Psoas muscle (tissue), 8 donors: ENCODE measurements around the gene RAPGEF6. TPM values are rescaled to one million over a fixed set of nuclear protein-coding genes. Genes with fewer than 3 reads are reported as not detected.

Experiments
- ATAC-seq, 4 donors: fragments of 200-7000 bp; cut with Tn5 transposase; one replicate each; pipeline ENCODE4 v1.9.1; 2020; ENCODE audit warnings: moderate library complexity in 3 of 4, mild to moderate bottlenecking in 2 of 4
- DNase-seq, 2 donors: peaks; one replicate each; pipeline ENCODE4 v3.0.0-alpha.2; 2020
- H3K27ac ChIP-seq: fragments of 200-600 bp; one replicate; pipeline ENCODE4 v1.8.0; 2022
- H3K27me3 ChIP-seq, 3 donors: fragments of 200-600 bp in 1 of 3; one replicate each; pipeline versions ENCODE4 v1.6.1 to v1.8.0; 2013 to 2022; ENCODE audit warnings: low read length in 2 of 3, mild to moderate bottlenecking in 2 of 3, moderate library complexity in 1 of 3; ENCODE audit not compliant: insufficient read depth in 3 of 3
- H3K36me3 ChIP-seq, 2 donors: fragments of 200-600 bp in 1 of 2; one replicate each; pipeline versions ENCODE4 v1.6.1 to v1.8.0; 2013 to 2022; ENCODE audit warnings: low read depth in 1 of 2, mild to moderate bottlenecking in 1 of 2, moderate library complexity in 1 of 2; ENCODE audit not compliant: insufficient read depth in 1 of 2
- H3K4me1 ChIP-seq: fragments of 200-600 bp; one replicate; pipeline ENCODE4 v1.8.0; 2022
- H3K4me3 ChIP-seq: fragments of 200-600 bp; one replicate; pipeline ENCODE4 v1.8.0; 2022; ENCODE audit warnings: mild to moderate bottlenecking
- H3K9me3 ChIP-seq: fragments of 200-600 bp; one replicate; pipeline ENCODE4 v1.8.0; 2022
- WGBS, 3 donors: extraction: QIAGEN DNeasy Blood & Tissue Kit; methylation state at CpG; one replicate each; pipeline versions ENCODE4 v1.1.6 to v1.1.7; 2013; 5-methylcytosine and 5-hydroxymethylcytosine counted together
- intact Hi-C, 2 donors: fragments of 100-400 bp; cut with DNase I; formaldehyde crosslinking; loops; one replicate each; pipeline versions ENCODE4 v1.11.0 to v1.14.2; 2022
- polyA plus RNA-seq, 3 donors: library from polyadenylated mRNA; stranded (reverse); fragments of 200-250 nt; gene quantifications; one replicate each; pipeline ENCODE4 v1.2.3, GENCODE V29; 2013
- total RNA-seq, 4 donors: library from RNA; stranded (reverse); fragmentation: NEBNext Ultra II Directional in 2 of 4; extraction: Animal tissue kit (Norgen Biotek cat#: 25700) in 2 of 4; gene quantifications; one replicate each; pipeline versions ENCODE4 v1.2.1 to v1.2.4, GENCODE V29; 2021 to 2023
- TF ChIP-seq, protein P1 (sequence below): fragments of 200-600 bp; IDR thresholded peaks from one replicate; pipeline ENCODE4 v1.8.0; 2022; ENCODE audit warnings: antibody characterized with exemption
- donor health status: healthy with polysubstance abuse.
- donor health status: DM: no; HTN: no; CAD: no; lungs with moderate emphysema.
- donor health status: Bipolar disorder and iron deficiency.
- donor health status: healthy.
- donor health status: DM: yes; HTN: yes; CAD: no.
- donor health status: DM: no; HTN: no; CAD: no.
- donor health status: DM: no; HTN: no; CAD: no.
- donor health status: DM: yes; HTN: yes; CAD: no.

The RAPGEF6 gene
- total and polyA plus RNA-seq, 7 donors: 1.7 to 14.1 (median 6.9) TPM

DNA sequence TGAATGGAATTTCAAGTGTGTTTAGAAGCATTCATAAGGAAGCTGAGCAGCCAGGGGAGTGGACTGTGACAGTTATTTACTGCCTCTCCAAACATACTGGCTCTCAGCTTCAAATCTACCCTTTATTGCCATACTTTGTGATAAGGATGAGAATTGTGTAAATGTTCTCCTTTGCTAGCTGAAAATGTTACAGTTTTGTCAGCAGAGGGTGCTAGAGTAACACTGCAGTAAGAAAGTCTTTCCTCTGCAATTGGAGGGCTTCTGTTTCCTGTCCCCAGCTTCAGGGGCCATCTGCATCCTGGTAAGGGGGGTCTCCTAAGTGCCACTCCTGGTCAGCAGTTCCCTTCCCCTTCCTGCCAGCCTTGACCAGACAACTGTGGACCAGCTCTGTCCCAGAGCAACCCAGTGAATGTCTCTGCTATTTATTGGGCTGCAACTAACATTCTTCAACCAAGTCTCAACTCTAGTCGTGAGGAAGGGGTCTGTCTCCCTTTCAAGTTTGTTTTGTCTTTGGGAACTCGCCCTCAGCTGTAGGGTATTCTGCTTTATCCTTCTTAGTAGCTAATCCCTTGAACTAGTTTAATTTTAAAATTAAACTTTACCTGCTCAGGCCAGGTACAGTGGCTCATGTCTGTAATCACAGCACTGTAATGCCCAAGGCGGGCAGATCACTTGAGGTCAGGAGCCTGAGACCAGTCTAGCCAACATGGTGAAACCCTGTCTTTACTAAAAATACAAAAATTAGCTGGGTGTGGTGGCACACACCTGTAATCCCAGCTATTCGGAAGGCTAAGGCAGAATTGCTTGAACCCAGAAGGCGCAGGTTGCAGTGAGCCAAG lies 45.3 kb downstream of the RAPGEF6 start:
- DNase-seq: no peak
- TF ChIP-seq, protein P1, sequence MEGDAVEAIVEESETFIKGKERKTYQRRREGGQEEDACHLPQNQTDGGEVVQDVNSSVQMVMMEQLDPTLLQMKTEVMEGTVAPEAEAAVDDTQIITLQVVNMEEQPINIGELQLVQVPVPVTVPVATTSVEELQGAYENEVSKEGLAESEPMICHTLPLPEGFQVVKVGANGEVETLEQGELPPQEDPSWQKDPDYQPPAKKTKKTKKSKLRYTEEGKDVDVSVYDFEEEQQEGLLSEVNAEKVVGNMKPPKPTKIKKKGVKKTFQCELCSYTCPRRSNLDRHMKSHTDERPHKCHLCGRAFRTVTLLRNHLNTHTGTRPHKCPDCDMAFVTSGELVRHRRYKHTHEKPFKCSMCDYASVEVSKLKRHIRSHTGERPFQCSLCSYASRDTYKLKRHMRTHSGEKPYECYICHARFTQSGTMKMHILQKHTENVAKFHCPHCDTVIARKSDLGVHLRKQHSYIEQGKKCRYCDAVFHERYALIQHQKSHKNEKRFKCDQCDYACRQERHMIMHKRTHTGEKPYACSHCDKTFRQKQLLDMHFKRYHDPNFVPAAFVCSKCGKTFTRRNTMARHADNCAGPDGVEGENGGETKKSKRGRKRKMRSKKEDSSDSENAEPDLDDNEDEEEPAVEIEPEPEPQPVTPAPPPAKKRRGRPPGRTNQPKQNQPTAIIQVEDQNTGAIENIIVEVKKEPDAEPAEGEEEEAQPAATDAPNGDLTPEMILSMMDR: peak; percentile 80
- 80 to 82% (median 81%) methylated on average over 5 of the region's 5 CpGs for WGBS, 3 donors
- H3K36me3 ChIP-seq: no peaks in the 10 kb centered on the region
- H3K4me3 ChIP-seq: no peak overlapping the region
- peak; percentile 57 to 88 (median 71) for ATAC-seq
- no peaks in the 10 kb centered on the region for H3K9me3 ChIP-seq
- intact Hi-C loops: loop anchor here in 1 of 2 donors (2.0 to 5.0 kb wide), 2 partner anchors 419 to 473 kb away; partner anchors contain the start of gene IL3
- H3K27ac ChIP-seq: no peak overlapping the region
- H3K27me3 ChIP-seq: no peaks in the 10 kb centered on the region
- peaks cover 9% of the 10 kb centered on the region for H3K4me1 ChIP-seq

DNA sequence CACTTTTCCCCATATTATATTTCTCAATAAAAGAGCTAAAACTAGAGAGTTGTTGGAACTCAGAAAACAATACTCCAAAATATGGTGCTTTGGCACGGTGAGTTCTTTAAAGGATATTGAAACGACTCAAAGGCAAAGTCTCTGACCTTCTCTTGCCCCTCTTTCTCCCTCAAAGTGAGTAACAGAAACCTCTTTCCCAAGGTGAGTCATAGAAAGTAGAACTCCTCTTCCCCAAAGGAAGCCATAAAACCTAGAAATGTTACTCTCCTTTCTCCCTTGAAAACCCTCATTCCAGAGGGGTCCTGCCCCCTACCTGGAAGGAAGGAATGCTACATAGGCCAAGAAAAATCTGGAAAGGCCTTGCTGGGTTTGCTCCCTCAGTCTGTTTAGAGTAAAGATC lies 47.5 kb downstream of the RAPGEF6 start:
- Histone ChIP-seq H3K4me3 (no peak overlapping the region), H3K27ac (no peak overlapping the region), H3K27me3 (no peaks in the 10 kb centered on the region), H3K36me3 (no peaks in the 10 kb centered on the region), H3K9me3 (no peaks in the 10 kb centered on the region), H3K4me1 (no peaks in the 10 kb centered on the region)
- DNase-seq (no peak), ATAC-seq (no peak)
- TF ChIP-seq, protein P1: no peak
- whole genome bisulfite sequencing, 3 donors: 70 to 81% (median 70%) methylated on average over 2 of the region's 2 CpGs
- intact Hi-C loops: no loop called here

DNA sequence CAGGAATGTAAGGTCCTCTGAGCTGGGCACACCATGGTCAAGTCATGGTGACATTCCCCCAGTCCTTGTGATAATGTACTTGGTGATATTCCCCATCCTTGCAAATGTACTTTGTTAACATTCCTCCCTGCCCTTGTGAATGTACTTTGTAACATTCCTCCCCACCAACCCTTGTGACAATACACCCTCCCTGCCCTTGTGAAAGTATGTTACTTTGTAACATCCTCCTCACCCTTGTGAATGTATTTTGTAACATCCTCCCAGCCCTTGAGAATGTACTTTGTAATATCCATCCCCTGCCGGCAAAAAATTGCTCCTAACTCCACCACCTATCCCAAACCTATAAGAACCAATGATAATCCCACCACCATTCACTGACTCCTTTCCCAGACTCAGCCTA lies 53.3 kb downstream of the RAPGEF6 start:
- intact Hi-C loops: loop anchor here in 1 of 2 donors (1.0 kb wide), 1 partner anchor 43 kb away; no protein-coding TSS in a partner anchor
- Histone ChIP-seq H3K27me3 (no peaks in the 10 kb centered on the region), H3K4me3 (no peak overlapping the region), H3K36me3 (peaks cover 0 to 6% of the 10 kb centered on the region in 2 donors), H3K9me3 (no peaks in the 10 kb centered on the region), H3K4me1 (no peaks in the 10 kb centered on the region), H3K27ac (no peak overlapping the region)
- ATAC-seq: no peak
- WGBS, 3 donors: 93 to 100% (median 94%) methylated on average over 1 of the region's 1 CpG
- TF ChIP-seq, protein P1: no peak
- no peak for DNase-seq

DNA sequence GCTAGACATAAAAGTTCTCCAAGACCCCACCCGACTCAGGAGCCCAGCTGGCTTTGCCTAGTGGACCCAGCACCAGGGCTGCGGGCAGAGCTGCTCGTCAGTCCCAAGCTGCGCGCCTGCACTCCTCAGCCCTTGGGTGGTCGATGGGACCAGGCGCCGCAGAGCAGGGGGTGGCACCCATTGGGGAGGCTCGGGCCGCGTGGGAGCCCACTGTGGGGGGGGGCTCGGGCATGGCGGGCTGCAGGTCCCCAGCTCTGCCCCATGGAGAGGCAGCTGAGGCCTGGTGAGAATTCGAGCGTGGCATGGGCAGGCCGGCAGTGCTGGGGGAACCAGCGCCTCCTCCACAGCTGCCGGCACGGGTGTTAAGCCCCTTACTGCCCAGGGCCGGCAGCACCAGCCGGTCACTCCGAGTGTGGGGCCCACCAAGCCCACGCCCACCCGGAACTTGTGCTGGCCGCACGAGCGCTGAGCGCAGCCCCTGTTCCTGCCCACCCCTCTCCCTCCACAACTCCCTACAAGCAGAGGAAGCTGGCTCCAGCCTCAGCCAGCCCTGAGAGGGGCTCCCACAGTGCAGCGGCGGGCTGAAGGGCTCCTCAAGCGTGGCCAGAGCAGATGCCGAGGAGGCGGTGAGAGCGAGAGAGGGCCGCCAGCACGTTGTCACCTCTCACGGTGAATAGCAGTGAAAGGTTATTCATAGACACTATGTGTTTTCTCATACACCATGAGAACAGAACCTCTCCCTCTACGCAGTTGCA lies 54.9 kb downstream of the RAPGEF6 start:
- DNase-seq (no peak), ATAC-seq (no peak)
- H3K4me1 ChIP-seq: no peaks in the 10 kb centered on the region
- H3K27me3 ChIP-seq: no peaks in the 10 kb centered on the region
- no peak overlapping the region for H3K4me3 ChIP-seq
- H3K9me3 ChIP-seq: no peaks in the 10 kb centered on the region
- TF ChIP-seq, protein P1: no peak
- H3K36me3 ChIP-seq: peaks cover 0 to 6% of the 10 kb centered on the region in 2 donors
- intact Hi-C loops: no loop called here
- WGBS, 3 donors: 96 to 99% (median 97%) methylated on average over 33 to 38 of the region's 38 CpGs
- H3K27ac ChIP-seq: no peak overlapping the region
